GM12878 (cell line): Measurements from ENCODE around the gene C1QC. TPM values are rescaled to one million over a fixed set of nuclear protein-coding genes. Genes with fewer than 3 reads are reported as not detected.

Source experiments
- ATAC-seq: fragments of 200-7000 bp; cut with Tn5 transposase; 3 replicates; pipeline ENCODE4 v1.9.1; 2020; ENCODE audit warnings: mild to moderate bottlenecking, moderate library complexity
- BruUV-seq: library from RNA; stranded (reverse); fragments of 400-500 nt; replicated peaks from 2 replicates; lab custom pipeline; 2021; lab: Mats Ljungman, UMichigan
- CTCF ChIA-PET: fragments of 300-600 bp; sonication (Branson Sonifier 250); formaldehyde crosslinking; extraction: SDS; loops from one replicate; lab custom pipeline; 2021; ENCODE audit warnings: inconsistent platforms; lab: Yijun Ruan, JAX
- POLR2A ChIA-PET: fragments of 350-600 bp; formaldehyde crosslinking; extraction: SDS; loops from one replicate; lab custom pipeline; 2021; ENCODE audit warnings: inconsistent platforms; lab: Charles Lee
- RAD21 ChIA-PET: fragments of 300-600 bp; sonication (Branson Sonifier 250); formaldehyde crosslinking; loops from one replicate; lab custom pipeline; 2023; ENCODE audit warnings: antibody characterized with exemption; ENCODE audit not compliant: unreplicated experiment; lab: Charles Lee
- SMC1A ChIA-PET: fragments of 300-600 bp; sonication (Branson Sonifier 250); formaldehyde crosslinking; loops from one replicate; lab custom pipeline; 2023; ENCODE audit not compliant: unreplicated experiment, uncharacterized antibody; lab: Charles Lee
- DNase-seq: peaks from one replicate; pipeline ENCODE4 v3.0.0-alpha.2; 2011; ENCODE audit warnings: low read depth, low spot score
- FAIRE-seq: peaks from 3 replicates; lab custom pipeline; 2011; peaks lifted over from hg19 to GRCh38; lab: Jason Lieb, UNC
- H2AFZ ChIP-seq: 2 replicates; pipeline ENCODE4 v1.6.0; 2011; ENCODE audit warnings: low read depth, low read length, control low read depth; ENCODE audit not compliant: control insufficient read depth
- H3K27ac ChIP-seq: 2 replicates; pipeline ENCODE4 v1.5.1; 2011; ENCODE audit warnings: control low read depth; ENCODE audit not compliant: control insufficient read depth, insufficient read depth
- H3K27me3 ChIP-seq, 2 experiments: replicated peaks in 1 of 2; 2 replicates each; pipeline versions ENCODE4 v1.6.0 to v1.6.1; 2011; ENCODE audit warnings: low read length in 1 of 2; ENCODE audit not compliant: control insufficient read depth in 2 of 2, insufficient read depth in 2 of 2
- H3K36me3 ChIP-seq, 2 experiments: 2 replicates each; pipeline ENCODE4 v1.5.1; 2011; ENCODE audit warnings: low read length in 1 of 2; ENCODE audit not compliant: control insufficient read depth in 2 of 2, insufficient read depth in 2 of 2
- H3K4me1 ChIP-seq: 2 replicates; pipeline ENCODE4 v1.6.1; 2011; ENCODE audit warnings: mild to moderate bottlenecking, low read length, moderate library complexity, mixed read lengths; ENCODE audit not compliant: control insufficient read depth, insufficient read depth
- H3K4me2 ChIP-seq: 2 replicates; pipeline ENCODE4 v1.6.0; 2011; ENCODE audit warnings: control low read depth; ENCODE audit not compliant: control insufficient read depth, insufficient read depth
- H3K4me3 ChIP-seq: fragments of 200-600 bp; sonication (generic); 2 replicates; pipeline ENCODE4 v1.5.1; 2016
- H3K79me2 ChIP-seq: 2 replicates; pipeline ENCODE4 v1.6.0; 2011; ENCODE audit warnings: low read length; ENCODE audit not compliant: control insufficient read depth, insufficient read depth
- H3K9ac ChIP-seq: 2 replicates; pipeline ENCODE4 v1.8.0; 2011; ENCODE audit warnings: low read length, control low read depth, mixed read lengths; ENCODE audit not compliant: control insufficient read depth, insufficient read depth
- H3K9me3 ChIP-seq: replicated peaks from 3 replicates; pipeline ENCODE4 v1.5.1; 2011; ENCODE audit warnings: mild to moderate bottlenecking, low read length; ENCODE audit not compliant: control insufficient read depth, insufficient read depth
- H4K20me1 ChIP-seq: 2 replicates; pipeline ENCODE4 v1.6.0; 2011; ENCODE audit not compliant: control insufficient read depth, insufficient read depth
- ATF3 ChIP-seq: IDR thresholded peaks from 2 replicates; pipeline ENCODE4 v1.6.1; 2011; ENCODE audit warnings: low read depth, mild to moderate bottlenecking, low read length, moderate library complexity, borderline replicate concordance; ENCODE audit errors: extremely low read depth
- BCLAF1 ChIP-seq: fragments of 450-650 bp; IDR thresholded peaks from 2 replicates; pipeline ENCODE4 v1.6.1; 2017; ENCODE audit warnings: antibody characterized with exemption, mild to moderate bottlenecking, moderate library complexity
- BRCA1 ChIP-seq: IDR thresholded peaks from 2 replicates; pipeline ENCODE4 v1.6.1; 2011; ENCODE audit warnings: low read depth, low read length, improper control_type of control experiment
- CEBPB ChIP-seq, 2 experiments: fragments of 150-350 bp in 1 of 2; IDR thresholded peaks; 2 replicates each; pipeline ENCODE4 v1.6.1; 2012 to 2014; ENCODE audit warnings: low read depth in 2 of 2, low read length in 2 of 2, borderline replicate concordance in 1 of 2, inconsistent platforms in 1 of 2
- CHD1 ChIP-seq: IDR thresholded peaks from 2 replicates; pipeline ENCODE4 v1.6.1; 2012; ENCODE audit warnings: low read depth, low read length, improper control_type of control experiment
- EZH2 ChIP-seq: IDR thresholded peaks from 2 replicates; pipeline ENCODE4 v1.6.1; 2012; ENCODE audit warnings: low read depth, mild to moderate bottlenecking, control low read depth, inconsistent platforms, low read length, borderline replicate concordance; ENCODE audit not compliant: control insufficient read depth
- HDAC2 ChIP-seq: fragments of 200-600 bp; sonication (generic); IDR thresholded peaks from 2 replicates; pipeline ENCODE4 v1.6.1; 2017
- MTA2 ChIP-seq: fragments of 450-650 bp; IDR thresholded peaks from 2 replicates; pipeline ENCODE4 v1.6.1; 2016; ENCODE audit warnings: low read depth, mild to moderate bottlenecking, moderate library complexity
- MXI1 ChIP-seq: fragments of 150-350 bp; IDR thresholded peaks from 2 replicates; pipeline ENCODE4 v1.6.1; 2011; ENCODE audit warnings: low read depth, mild to moderate bottlenecking, inconsistent platforms, low read length, improper control_type of control experiment
- MYC ChIP-seq: IDR thresholded peaks from 2 replicates; pipeline ENCODE4 v1.6.1; 2011; ENCODE audit warnings: mild to moderate bottlenecking, low read length, moderate library complexity, inconsistent platforms; ENCODE audit not compliant: insufficient read depth, insufficient replicate concordance, insufficient read length, severe bottlenecking
- NRF1 ChIP-seq: conservative IDR thresholded peaks from 2 replicates; pipeline ENCODE4 v1.6.1; 2011; ENCODE audit warnings: mild to moderate bottlenecking, low read depth, low read length, improper control_type of control experiment
- SIN3A ChIP-seq: IDR thresholded peaks from 2 replicates; pipeline ENCODE4 v1.6.1; 2012; ENCODE audit warnings: low read depth, low read length, improper control_type of control experiment
- SUZ12 ChIP-seq: fragments of 200-600 bp; sonication (generic); IDR thresholded peaks from one replicate; pipeline ENCODE4 v1.6.1; 2018; ENCODE audit warnings: antibody characterized with exemption, mild to moderate bottlenecking; ENCODE audit not compliant: unreplicated experiment
- TCF3 ChIP-seq: IDR thresholded peaks from 2 replicates; pipeline ENCODE4 v1.6.1; 2012; ENCODE audit warnings: low read depth, mild to moderate bottlenecking, low read length, borderline replicate concordance; ENCODE audit not compliant: insufficient read depth
- YBX1 ChIP-seq: fragments of 450-650 bp; IDR thresholded peaks from 2 replicates; pipeline ENCODE4 v1.6.1; 2016; ENCODE audit warnings: antibody characterized with exemption
- YY1 ChIP-seq: IDR thresholded peaks from 2 replicates; pipeline ENCODE4 v1.6.1; 2011; ENCODE audit warnings: low read depth, mild to moderate bottlenecking, low read length
- ZBTB11 ChIP-seq: fragments of 450-650 bp; formaldehyde crosslinking; IDR thresholded peaks from 2 replicates; pipeline ENCODE4 v1.5.0; 2022; ENCODE audit warnings: mild to moderate bottlenecking, missing genetic modification characterization
- WGBS: methylation state at CpG from one replicate; pipeline ENCODE4 v1.1.6; 2016; ENCODE audit warnings: low lambda C conversion rate; ENCODE audit not compliant: insufficient replicate concordance, insufficient coverage; ENCODE audit errors: missing lambda C conversion rate; 5-methylcytosine and 5-hydroxymethylcytosine counted together
- in situ Hi-C: fragments of 300-500 bp; cut with MboI; formaldehyde crosslinking; loops from 9 replicates; pipeline ENCODE4 v1.14.3; 2018; ENCODE audit warnings: mixed read lengths
- intact Hi-C: fragments of 100-400 bp; cut with micrococcal nuclease; formaldehyde crosslinking; loops from one replicate; pipeline ENCODE4 v1.14.2; 2022; ENCODE audit not compliant: unreplicated experiment
- polyA plus RNA-seq, 11 experiments: library from polyadenylated mRNA; depleted of rRNA in 4 of 11; unstranded in 6 of 11; stranded (reverse) in 5 of 11; fragments of >200 nt; fragmentation: Nextera tagmentation in 4 of 11; fragmentation: Illumina TruSeq in 1 of 11; extraction: Ambion mirVana in 4 of 11; extraction: Trizol in 1 of 11; gene quantifications; 1 replicate in 1 of 11; 2 replicates in 10 of 11; pipeline versions ENCODE4 v1.2.1 to v1.2.3, GENCODE V29; 2011 to 2016; ENCODE audit warnings: inconsistent platforms in 2 of 11, missing spikeins in 2 of 11, low read depth in 1 of 11
- total RNA-seq, 4 experiments: library from RNA; depleted of rRNA in 3 of 4; stranded (reverse); fragments of >200 nt in 3 of 4; fragmentation: Illumina TruSeq in 1 of 4; extraction: Trizol in 1 of 4; gene quantifications; 2 replicates each; pipeline versions ENCODE4 v1.2.1 to v1.2.3, GENCODE V29; 2013 to 2021

Gene C1QC
- total and polyA plus RNA-seq, 10 of the 15 experiments (the other 5 are each of a cell fraction or from before 2014, with no cell fraction given) = 0.74 TPM; not detected in 9

GRCh38 chr1:22639286-22639685, 4.1 kb upstream of the C1QC start:
- RAD21 ChIA-PET = interaction anchor here (1.0 kb wide), 1 partner anchor 219 kb away, joined by 4 read pairs; no protein-coding TSS in a partner anchor
- Histone ChIP-seq H3K9ac (no peak overlapping the region), H4K20me1 (no peaks in the 10 kb centered on the region), H3K27ac (no peak overlapping the region), H3K36me3 (no peaks in the 10 kb centered on the region), H3K27me3 (no peaks in the 10 kb centered on the region; a peak in 1 of 4 replicates), H3K79me2 (no peaks in the 10 kb centered on the region), H3K4me3 (no peak overlapping the region), H2AFZ (no peak overlapping the region), H3K4me1 (no peaks in the 10 kb centered on the region), H3K9me3 (no peaks in the 10 kb centered on the region; the same call in 2 of the 3 replicates), H3K4me2 (no peak overlapping the region)
- in situ Hi-C loops (no loop called here), intact Hi-C loops (no loop called here)
- POLR2A ChIA-PET = no interaction called here
- no peak for DNase-seq
- TF ChIP-seq CHD1 (no peak), SUZ12 (no peak), TCF3 (no peak), MTA2 (no peak), YY1 (no peak), EZH2 (no peak), YBX1 (no peak), NRF1 (no peak), ATF3 (no peak), BRCA1 (no peak), CEBPB (IDR thresholded peaks at IDR 0.05; ENCODE audit: borderline replicate concordance in 1 of 2, low read depth in 2 of 2, low read length in 2 of 2) (no peak), MYC (no peak), BCLAF1 (no peak), SIN3A (no peak), MXI1 (no peak), HDAC2 (no peak), ZBTB11 (CRISPR knock-in tag) (no peak)
- CTCF ChIA-PET = interaction anchor here (0.7 to 5.5 kb wide), 2 partner anchors 220 to 366 kb away, joined by 3 to 77 read pairs; no protein-coding TSS in a partner anchor
- BruUV-seq = no TSS peak
- SMC1A ChIA-PET = interaction anchor here (1.6 to 4.4 kb wide), 2 partner anchors 218 to 223 kb away, joined by 5 to 14 read pairs; no protein-coding TSS in a partner anchor
- FAIRE-seq = no peak
- no peak for ATAC-seq
- WGBS = 45% methylated on average over 8 of the region's 8 CpGs
